WTC11 (cell line): Measurements from ENCODE around the gene PPP4C. TPM values are rescaled to one million over a fixed set of nuclear protein-coding genes. Genes with fewer than 3 reads are reported as not detected.
A peak's percentile ranks its signal among the peaks of the same experiment; 100 is the strongest.

Experiments used
- ATAC-seq: fragments of 200-7000 bp; cut with Tn5 transposase; 2 replicates; pipeline ENCODE4 v1.10.0; 2021; ENCODE audit warnings: mild to moderate bottlenecking, moderate library complexity
- CTCF ChIA-PET: fragments of 300-600 bp; sonication (Branson Sonifier 250); formaldehyde crosslinking; loops from one replicate; lab custom pipeline; 2021; ENCODE audit warnings: antibody characterized with exemption; lab: Charles Lee
- POLR2A ChIA-PET: fragments of 350-600 bp; sonication (Branson Sonifier 250); formaldehyde crosslinking; loops from one replicate; lab custom pipeline; 2021; ENCODE audit warnings: antibody characterized with exemption; lab: Charles Lee
- DNase-seq: peaks from one replicate; pipeline ENCODE4 v3.0.0; 2021; ENCODE audit warnings: low spot score
- H3K27ac Mint-ChIP-seq: 2 replicates; pipeline ENCODE4 v1.8.0; 2021; ENCODE audit warnings: mixed read lengths
- H3K27me3 Mint-ChIP-seq: 2 replicates; pipeline ENCODE4 v1.8.0; 2021; ENCODE audit warnings: low read depth, mild to moderate bottlenecking, moderate library complexity, mixed read lengths
- H3K36me3 Mint-ChIP-seq: 2 replicates; pipeline ENCODE4 v1.8.0; 2021; ENCODE audit warnings: mixed read lengths
- H3K4me1 Mint-ChIP-seq: 2 replicates; pipeline ENCODE4 v1.8.0; 2022; ENCODE audit warnings: mixed read lengths
- H3K4me3 Mint-ChIP-seq: 2 replicates; pipeline ENCODE4 v1.8.0; 2021; ENCODE audit warnings: mild to moderate bottlenecking, moderate library complexity, mixed read lengths
- H3K9me3 Mint-ChIP-seq: 2 replicates; pipeline ENCODE4 v1.8.0; 2021; ENCODE audit warnings: mixed read lengths
- ATF1 ChIP-seq: sonication (generic); formaldehyde crosslinking; IDR thresholded peaks from 2 replicates; pipeline ENCODE4 v1.8.1; 2023; ENCODE audit warnings: mild to moderate bottlenecking, moderate library complexity, missing genetic modification reagents
- ATF3 ChIP-seq: sonication (generic); formaldehyde crosslinking; conservative IDR thresholded peaks from 2 replicates; pipeline ENCODE4 v1.8.1; 2022; ENCODE audit warnings: mild to moderate bottlenecking, missing genetic modification reagents
- CREB1 ChIP-seq: sonication (generic); formaldehyde crosslinking; IDR thresholded peaks from 2 replicates; pipeline ENCODE4 v1.8.0; 2023; ENCODE audit warnings: mild to moderate bottlenecking, missing genetic modification reagents
- E2F5 ChIP-seq: sonication (generic); formaldehyde crosslinking; IDR thresholded peaks from 2 replicates; pipeline ENCODE4 v1.8.1; 2022; ENCODE audit warnings: mild to moderate bottlenecking, moderate library complexity, missing genetic modification reagents
- FOXJ3 ChIP-seq: sonication (generic); formaldehyde crosslinking; IDR thresholded peaks from 2 replicates; pipeline ENCODE4 v1.9.0; 2021; ENCODE audit warnings: missing genetic modification reagents, mild to moderate bottlenecking, borderline replicate concordance
- FOXK1 ChIP-seq: sonication (generic); formaldehyde crosslinking; IDR thresholded peaks from 2 replicates; pipeline ENCODE4 v1.8.0; 2022; ENCODE audit warnings: mild to moderate bottlenecking, moderate library complexity, missing genetic modification reagents
- KAT7 ChIP-seq: sonication (generic); formaldehyde crosslinking; IDR thresholded peaks from 2 replicates; pipeline ENCODE4 v1.8.1; 2023; ENCODE audit warnings: missing genetic modification reagents, mild to moderate bottlenecking, borderline replicate concordance
- MYBL2 ChIP-seq: sonication (generic); formaldehyde crosslinking; IDR thresholded peaks from 2 replicates; pipeline ENCODE4 v1.8.1; 2023; ENCODE audit warnings: mild to moderate bottlenecking, moderate library complexity, missing genetic modification reagents
- NFE2L1 ChIP-seq: sonication (generic); formaldehyde crosslinking; IDR thresholded peaks from 2 replicates; pipeline ENCODE4 v1.8.1; 2023; ENCODE audit warnings: missing genetic modification reagents
- SOX15 ChIP-seq: fragments of 250-450 bp; sonication (Bioruptor Pico); IDR thresholded peaks from 2 replicates; pipeline ENCODE4 v1.9.0; 2021; ENCODE audit warnings: mild to moderate bottlenecking
- SP1 ChIP-seq: sonication (generic); formaldehyde crosslinking; conservative IDR thresholded peaks from 2 replicates; pipeline ENCODE4 v1.8.1; 2022; ENCODE audit warnings: missing genetic modification reagents
- TEAD1 ChIP-seq: sonication (generic); formaldehyde crosslinking; IDR thresholded peaks from 2 replicates; pipeline ENCODE4 v1.8.0; 2022; ENCODE audit warnings: mild to moderate bottlenecking, missing genetic modification reagents
- USF1 ChIP-seq: sonication (generic); formaldehyde crosslinking; IDR thresholded peaks from 2 replicates; pipeline ENCODE4 v1.8.0; 2022; ENCODE audit warnings: mild to moderate bottlenecking, missing genetic modification reagents
- ZNF138 ChIP-seq: sonication (generic); formaldehyde crosslinking; conservative IDR thresholded peaks from 2 replicates; pipeline ENCODE4 v1.8.1; 2022; ENCODE audit warnings: mild to moderate bottlenecking, moderate library complexity, missing genetic modification reagents
- ZNF281 ChIP-seq: sonication (generic); formaldehyde crosslinking; IDR thresholded peaks from 2 replicates; pipeline ENCODE4 v1.8.0; 2023; ENCODE audit warnings: mild to moderate bottlenecking, missing genetic modification reagents
- ZSCAN18 ChIP-seq: fragments of 250-450 bp; sonication (Bioruptor Pico); IDR thresholded peaks from 2 replicates; pipeline ENCODE4 v2.1.2; 2022; ENCODE audit warnings: mild to moderate bottlenecking, moderate library complexity
- total RNA-seq: library from RNA; stranded (reverse); gene quantifications from 3 replicates; pipeline ENCODE4 v1.2.3, GENCODE V29; 2021
- TF ChIP-seq, protein P1 (sequence below): sonication (generic); formaldehyde crosslinking; IDR thresholded peaks from 2 replicates; pipeline ENCODE4 v1.8.0; 2022; ENCODE audit warnings: mild to moderate bottlenecking, missing genetic modification reagents
- TF ChIP-seq, protein P2 (sequence below): sonication (generic); formaldehyde crosslinking; IDR thresholded peaks from 2 replicates; pipeline ENCODE4 v1.8.0; 2022; ENCODE audit warnings: mild to moderate bottlenecking, missing genetic modification reagents

The PPP4C gene
- total RNA-seq, 1 experiment from 2014 or later: 164 TPM

DNA sequence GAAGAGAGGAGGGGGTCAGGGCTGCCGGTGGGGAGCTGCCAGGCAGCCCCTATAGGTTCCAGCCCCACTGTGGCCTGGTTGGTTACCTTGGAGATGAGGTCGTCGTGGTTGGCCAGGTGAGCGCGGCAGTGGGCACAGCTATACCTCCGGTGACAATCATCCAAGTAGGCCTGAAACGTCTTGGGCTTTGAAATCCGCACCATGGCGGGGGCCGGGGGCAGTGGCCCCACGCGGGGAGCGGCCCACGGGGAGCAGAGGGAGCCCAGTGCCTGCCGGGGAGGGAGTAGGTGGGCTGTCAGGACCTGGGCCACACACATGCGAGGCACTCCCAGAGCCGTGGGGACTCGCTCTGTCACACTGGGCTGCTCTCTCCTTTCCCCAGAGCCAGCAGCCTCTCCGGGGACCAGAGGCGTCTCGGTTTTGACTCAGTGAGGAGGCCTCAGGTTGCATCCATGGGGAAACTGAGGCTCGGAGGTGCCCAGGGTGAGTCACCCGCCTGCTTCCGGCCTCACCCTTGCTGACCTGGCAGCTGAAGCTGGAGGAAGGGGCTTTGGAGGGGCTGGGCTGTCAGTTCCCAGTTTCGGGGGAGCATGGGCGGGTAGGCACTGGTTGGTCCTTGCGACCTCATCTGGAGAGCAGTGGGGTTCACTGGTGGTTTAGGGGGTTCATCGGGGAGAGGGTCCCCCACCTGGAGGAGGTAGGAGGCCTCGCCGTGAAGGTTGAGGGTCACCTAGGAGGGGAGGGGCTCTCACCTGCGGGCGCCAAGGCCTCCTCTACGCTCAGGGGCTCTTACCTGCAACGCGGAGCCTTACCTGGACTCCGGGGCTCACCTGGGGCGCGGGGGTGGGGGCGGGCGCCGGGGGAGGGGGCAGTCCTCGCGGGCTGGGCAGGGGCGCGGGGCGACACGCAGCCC lies 19.6 kb downstream of the PPP4C start:
- ATAC-seq (peak; percentile 0; the same call in 1 of the 2 replicates), DNase-seq (no peak)
- 0 out of 2 replicates have a peak, but pooled peaks have one; percentile 23 for TF ChIP-seq CREB1
- no peak for TF ChIP-seq FOXJ3 (CRISPR knock-in tag)
- TF ChIP-seq ATF1 (CRISPR knock-in tag): no peak
- Mint-ChIP-seq H3K4me3 (peak overlapping the region; percentile 75), H3K27ac (peak overlapping the region; percentile 89), H3K4me1 (peaks cover 20% of the 10 kb centered on the region), H3K9me3 (peaks cover 22% of the 10 kb centered on the region), H3K36me3 (peaks cover 29% of the 10 kb centered on the region), H3K27me3 (peaks cover 16% of the 10 kb centered on the region)
- ChIA-PET CTCF (interaction anchor here (0.5 to 4.2 kb wide), 5 partner anchors 17 to 314 kb away, joined by 3 to 33 read pairs (median 7); partner anchors contain the start of gene ALDOA), POLR2A (interaction anchor here (1.5 kb wide), 1 partner anchor 19 kb away, joined by 3 read pairs; no protein-coding TSS in a partner anchor)

GRCh38 chr16:30096105-30096861 lies 20.5 kb downstream of the PPP4C start, which contains the start of gene YPEL3:
YPEL3 (minus strand) TSS chr16:30096213; CDS start chr16:30095482, 731 bp downstream.
- Mint-ChIP-seq H3K4me1 (peaks cover 19% of the 10 kb centered on the region), H3K9me3 (peaks cover 22% of the 10 kb centered on the region), H3K4me3 (peak within 1 kb of the TSS; percentile 80), H3K36me3 (peaks cover 29% of the 10 kb centered on the region), H3K27me3 (peaks cover 16% of the 10 kb centered on the region), H3K27ac (peak within 1 kb of the TSS; percentile 96)
- TF ChIP-seq NFE2L1 (CRISPR knock-in tag): peak; percentile 14; the same call in 1 of the 2 replicates
- TF ChIP-seq ATF3: no peak
- TF ChIP-seq E2F5 (CRISPR knock-in tag): peak; percentile 90; the same call in 1 of the 2 replicates
- 0 out of 2 replicates have a peak, but pooled peaks have one; percentile 40 for TF ChIP-seq ZNF281 (CRISPR knock-in tag)
- no peak for TF ChIP-seq ZSCAN18 (CRISPR knock-in tag)
- TF ChIP-seq MYBL2 (CRISPR knock-in tag): 0 out of 2 replicates have a peak, but pooled peaks have one; percentile 15
- TF ChIP-seq, protein P1, sequence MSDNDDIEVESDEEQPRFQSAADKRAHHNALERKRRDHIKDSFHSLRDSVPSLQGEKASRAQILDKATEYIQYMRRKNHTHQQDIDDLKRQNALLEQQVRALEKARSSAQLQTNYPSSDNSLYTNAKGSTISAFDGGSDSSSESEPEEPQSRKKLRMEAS (CRISPR knock-in tag): peak; percentile 71
- no peak for TF ChIP-seq USF1 (CRISPR knock-in tag)
- TF ChIP-seq, protein P2, sequence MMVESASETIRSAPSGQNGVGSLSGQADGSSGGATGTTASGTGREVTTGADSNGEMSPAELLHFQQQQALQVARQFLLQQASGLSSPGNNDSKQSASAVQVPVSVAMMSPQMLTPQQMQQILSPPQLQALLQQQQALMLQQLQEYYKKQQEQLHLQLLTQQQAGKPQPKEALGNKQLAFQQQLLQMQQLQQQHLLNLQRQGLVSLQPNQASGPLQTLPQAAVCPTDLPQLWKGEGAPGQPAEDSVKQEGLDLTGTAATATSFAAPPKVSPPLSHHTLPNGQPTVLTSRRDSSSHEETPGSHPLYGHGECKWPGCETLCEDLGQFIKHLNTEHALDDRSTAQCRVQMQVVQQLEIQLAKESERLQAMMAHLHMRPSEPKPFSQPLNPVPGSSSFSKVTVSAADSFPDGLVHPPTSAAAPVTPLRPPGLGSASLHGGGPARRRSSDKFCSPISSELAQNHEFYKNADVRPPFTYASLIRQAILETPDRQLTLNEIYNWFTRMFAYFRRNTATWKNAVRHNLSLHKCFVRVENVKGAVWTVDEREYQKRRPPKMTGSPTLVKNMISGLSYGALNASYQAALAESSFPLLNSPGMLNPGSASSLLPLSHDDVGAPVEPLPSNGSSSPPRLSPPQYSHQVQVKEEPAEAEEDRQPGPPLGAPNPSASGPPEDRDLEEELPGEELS (CRISPR knock-in tag): peak; percentile 38; the same call in 1 of the 2 replicates
- 0 out of 2 replicates have a peak, but pooled peaks have one; percentile 30 for TF ChIP-seq SP1 (CRISPR knock-in tag)
- TF ChIP-seq SOX15 (CRISPR knock-in tag): no peak
- TF ChIP-seq FOXK1: peak; percentile 91
- 0 out of 2 replicates have a peak, but pooled peaks have one; percentile 31 for TF ChIP-seq TEAD1 (CRISPR knock-in tag)
- TF ChIP-seq KAT7: no peak
- no peak for TF ChIP-seq ZNF138 (CRISPR knock-in tag)
- DNase-seq: peak; percentile 92
- POLR2A ChIA-PET: interaction anchor here (1.2 to 1.5 kb wide), 2 partner anchors 20 to 31 kb away, joined by 3 read pairs; partner anchors contain the start of gene ALDOA
- CTCF ChIA-PET: interaction anchor here (0.5 to 4.2 kb wide), 8 partner anchors 16 to 586 kb away, joined by 3 to 33 read pairs (median 4); partner anchors contain the start of genes ALDOA and DCTPP1
- peak; percentile 54 for ATAC-seq
